ENCODE results near the gene TRERF1. TPM values are rescaled to one million over a fixed set of nuclear protein-coding genes. Genes with fewer than 3 reads are reported as not detected.

TRERF1 gene
- total RNA-seq, 8 experiments from 2014 or later: 3.5 to 21.2 (median 5.2) TPM

GRCh38 chr6:42380228-42380979 is 71.3 kb downstream of the TRERF1 start:
- Histone ChIP-seq H3K27ac (no peak overlapping the region), H3K4me3 (no peak overlapping the region), H3K4me1 (replicated peaks in 1 of 2) (no peaks in the 10 kb centered on the region)
- 57 to 93% (median 82%) methylated on average over 1 to 2 of the region's 4 CpGs; no CpG with 5 or more reads in 6 of the 10 experiments for WGBS, 10 experiments
- in situ Hi-C loops (cut with MboI; ENCODE audit: low pct_unique_long_range_greater_than_20kb in 2 of 9, low sequenced_read_pairs in 9 of 9, unreplicated experiment in 9 of 9): no loop called here
- ATAC-seq (replicated peaks in 6 of 8): no peak

GRCh38 chr6:42378536-42378935 is 73.2 kb downstream of the TRERF1 start:
- Histone ChIP-seq H3K4me1 (replicated peaks in 1 of 2) (no peaks in the 10 kb centered on the region), H3K27ac (no peak overlapping the region), H3K4me3 (no peak overlapping the region)
- 81 to 100% (median 95%) methylated on average over 2 to 3 of the region's 3 CpGs; no CpG with 5 or more reads in 3 of the 10 experiments for WGBS, 10 experiments
- no peak for ATAC-seq (replicated peaks in 6 of 8)
- in situ Hi-C loops (cut with MboI; ENCODE audit: low pct_unique_long_range_greater_than_20kb in 2 of 9, low sequenced_read_pairs in 9 of 9, unreplicated experiment in 9 of 9): no loop called here

DNA sequence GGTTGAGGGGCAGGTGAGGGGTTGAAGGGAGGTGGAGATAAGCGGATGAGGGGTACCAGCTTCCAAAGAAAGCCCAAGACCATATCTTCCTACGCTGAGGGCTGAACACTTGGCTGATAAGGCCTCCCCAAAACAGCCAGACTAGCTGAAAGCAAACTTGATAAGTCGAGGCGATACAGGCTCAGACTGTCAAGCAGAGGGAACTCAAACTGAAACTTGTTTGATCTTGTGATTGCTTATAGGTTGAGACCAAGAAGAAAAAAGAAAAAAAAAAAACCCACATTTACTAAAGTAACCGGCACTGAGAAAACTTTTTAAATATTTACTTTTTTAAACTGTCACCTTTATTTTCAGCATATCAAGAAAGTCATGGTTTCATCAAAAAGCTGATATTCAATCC is 73.6 kb downstream of the TRERF1 start:
- Histone ChIP-seq H3K4me3 (no peak overlapping the region), H3K4me1 (replicated peaks in 1 of 2) (no peaks in the 10 kb centered on the region), H3K27ac (no peak overlapping the region)
- in situ Hi-C loops (cut with MboI; ENCODE audit: low pct_unique_long_range_greater_than_20kb in 2 of 9, low sequenced_read_pairs in 9 of 9, unreplicated experiment in 9 of 9): no loop called here
- WGBS, 10 experiments: 95 to 100% (median 98%) methylated on average over 1 to 5 of the region's 5 CpGs; no CpG with 5 or more reads in 4 of the 10 experiments
- ATAC-seq (replicated peaks in 6 of 8): no peak

DNA sequence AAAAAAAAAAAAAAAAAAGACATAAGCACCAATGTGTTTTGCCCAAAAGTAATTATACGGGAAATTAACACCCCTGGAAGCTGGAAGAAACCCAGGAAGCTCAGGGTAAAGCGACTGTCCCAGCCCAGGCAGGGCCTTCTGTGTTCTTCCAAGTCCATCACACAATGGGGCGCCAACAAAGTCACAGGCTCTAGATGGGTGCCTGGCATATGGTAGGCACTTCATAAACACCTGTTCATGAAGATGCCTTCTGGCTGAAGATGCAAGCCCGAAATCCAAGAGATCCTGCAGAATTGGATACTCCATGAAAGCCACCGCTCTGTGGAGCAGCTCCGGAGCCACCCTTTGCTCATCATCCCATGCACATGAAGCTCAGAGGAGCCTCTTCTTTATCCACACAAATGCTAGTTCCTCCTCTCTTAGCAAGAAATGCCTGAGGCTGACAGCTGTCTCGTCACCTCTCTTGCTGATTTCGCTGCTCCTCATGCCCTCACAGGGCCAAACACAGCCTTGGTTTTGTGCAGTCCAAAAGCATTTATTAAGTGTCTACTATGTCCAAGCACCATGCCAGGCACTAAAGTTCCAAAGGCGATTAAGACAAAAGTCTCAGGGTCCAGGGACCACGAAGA is 76.6 kb downstream of the TRERF1 start:
- in situ Hi-C loops (cut with MboI; ENCODE audit: low pct_unique_long_range_greater_than_20kb in 2 of 9, low sequenced_read_pairs in 9 of 9, unreplicated experiment in 9 of 9): no loop called here

GRCh38 chr6:42374018-42374669 is 77.6 kb downstream of the TRERF1 start:
- in situ Hi-C loops (cut with MboI; ENCODE audit: low pct_unique_long_range_greater_than_20kb in 2 of 9, low sequenced_read_pairs in 9 of 9, unreplicated experiment in 9 of 9): no loop called here
- no peak overlapping the region for H3K4me3 ChIP-seq
- no peaks in the 10 kb centered on the region for H3K4me1 ChIP-seq (replicated peaks in 1 of 2)
- 80 to 100% (median 88%) methylated on average over 1 to 5 of the region's 8 CpGs; no CpG with 5 or more reads in 3 of the 10 experiments for WGBS, 10 experiments
- ATAC-seq (replicated peaks in 6 of 8): no peak
- no peak overlapping the region for H3K27ac ChIP-seq

More for the DNA sequence above, 76.6 kb downstream of the TRERF1 start:
- Histone ChIP-seq H3K4me3 (no peak overlapping the region), H3K27ac (no peak overlapping the region), H3K4me1 (replicated peaks in 1 of 2) (no peaks in the 10 kb centered on the region)
- no peak for ATAC-seq (replicated peaks in 6 of 8)
- WGBS, 10 experiments: 86 to 100% (median 100%) methylated on average over 1 to 9 of the region's 10 CpGs

- WGBS, 10 experiments: 50 to 100% (median 83%) methylated on average over 2 to 4 of the region's 4 CpGs; no CpG with 5 or more reads in 3 of the 10 experiments
- no peak overlapping the region for H3K27ac ChIP-seq
- no peaks in the 10 kb centered on the region for H3K4me1 ChIP-seq (replicated peaks in 1 of 2)
- H3K4me3 ChIP-seq: no peak overlapping the region
- ATAC-seq (replicated peaks in 6 of 8): no peak
- in situ Hi-C loops (cut with MboI; ENCODE audit: low pct_unique_long_range_greater_than_20kb in 2 of 9, low sequenced_read_pairs in 9 of 9, unreplicated experiment in 9 of 9): no loop called here
Observed at GRCh38 chr6:42372699-42373098, 79.0 kb downstream of the TRERF1 start.

- no peak for ATAC-seq (replicated peaks in 6 of 8)
- in situ Hi-C loops (cut with MboI; ENCODE audit: low pct_unique_long_range_greater_than_20kb in 2 of 9, low sequenced_read_pairs in 9 of 9, unreplicated experiment in 9 of 9): no loop called here
- 80 to 100% (median 100%) methylated on average over 1 to 3 of the region's 3 CpGs; no CpG with 5 or more reads in 1 of the 10 experiments for WGBS, 10 experiments
- no peak overlapping the region for H3K27ac ChIP-seq
- no peak overlapping the region for H3K4me3 ChIP-seq
- H3K4me1 ChIP-seq (replicated peaks in 1 of 2): no peaks in the 10 kb centered on the region
Observed at GRCh38 chr6:42370323-42370985, 81.3 kb downstream of the TRERF1 start.

- WGBS, 10 experiments: 50 to 100% (median 100%) methylated on average over 1 to 2 of the region's 2 CpGs; no CpG with 5 or more reads in 2 of the 10 experiments
- in situ Hi-C loops (cut with MboI; ENCODE audit: low pct_unique_long_range_greater_than_20kb in 2 of 9, low sequenced_read_pairs in 9 of 9, unreplicated experiment in 9 of 9): no loop called here
- Histone ChIP-seq H3K4me3 (no peak overlapping the region), H3K4me1 (replicated peaks in 1 of 2) (no peaks in the 10 kb centered on the region), H3K27ac (no peak overlapping the region)
- ATAC-seq (replicated peaks in 6 of 8): peak in 1 of 8 experiments; percentile 22
Observed at GRCh38 chr6:42369568-42369967, 82.2 kb downstream of the TRERF1 start.

GRCh38 chr6:42368181-42368580 is 83.5 kb downstream of the TRERF1 start:
- in situ Hi-C loops (cut with MboI; ENCODE audit: low pct_unique_long_range_greater_than_20kb in 2 of 9, low sequenced_read_pairs in 9 of 9, unreplicated experiment in 9 of 9): no loop called here
- H3K4me1 ChIP-seq (replicated peaks in 1 of 2): no peaks in the 10 kb centered on the region
- ATAC-seq (replicated peaks in 6 of 8): no peak
- 80 to 100% (median 100%) methylated on average over 1 to 4 of the region's 7 CpGs; no CpG with 5 or more reads in 2 of the 10 experiments for WGBS, 10 experiments
- H3K4me3 ChIP-seq: no peak overlapping the region
- no peak overlapping the region for H3K27ac ChIP-seq

DNA sequence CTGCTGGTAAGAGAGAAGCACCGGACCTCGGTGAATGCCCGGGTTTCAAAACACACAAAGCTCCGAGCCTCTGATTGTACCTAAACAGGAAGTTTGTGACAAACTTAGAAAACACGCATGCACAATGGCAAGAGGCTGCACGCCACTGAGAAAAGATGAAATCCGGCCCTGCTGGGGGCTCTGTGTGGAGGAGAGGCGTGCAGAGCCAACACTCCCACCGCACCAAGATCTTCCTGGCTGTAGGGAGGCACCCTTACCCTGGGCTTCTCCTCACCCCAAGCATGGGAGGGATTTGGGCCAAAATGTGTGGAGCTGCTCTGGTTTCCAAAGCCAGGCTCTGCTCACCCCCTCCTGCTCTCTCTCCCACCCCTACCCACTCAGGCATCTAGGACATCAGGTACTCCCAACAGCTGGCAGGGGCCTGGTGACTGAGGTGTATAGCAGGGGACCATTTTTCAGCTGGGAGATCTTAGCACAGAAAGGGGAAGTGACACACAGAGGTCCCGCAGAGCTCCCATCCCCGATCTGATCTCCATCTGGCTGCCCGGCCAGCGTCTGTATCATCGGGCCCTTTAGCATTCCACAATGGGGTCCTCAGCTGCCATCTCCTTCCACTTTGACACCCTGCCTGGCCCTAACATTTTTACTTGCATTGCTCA is 84.2 kb downstream of the TRERF1 start:
- Histone ChIP-seq H3K27ac (no peak overlapping the region), H3K4me3 (no peak overlapping the region), H3K4me1 (replicated peaks in 1 of 2) (no peaks in the 10 kb centered on the region)
- in situ Hi-C loops (cut with MboI; ENCODE audit: low pct_unique_long_range_greater_than_20kb in 2 of 9, low sequenced_read_pairs in 9 of 9, unreplicated experiment in 9 of 9): no loop called here
- ATAC-seq (replicated peaks in 6 of 8): no peak
- 20 to 90% (median 85%) methylated on average over 1 to 3 of the region's 14 CpGs; no CpG with 5 or more reads in 6 of the 10 experiments for WGBS, 10 experiments

- Histone ChIP-seq H3K27ac (no peak overlapping the region), H3K4me1 (replicated peaks in 1 of 2) (no peaks in the 10 kb centered on the region), H3K4me3 (no peak overlapping the region)
- WGBS, 10 experiments: 90 to 100% (median 100%) methylated on average over 1 to 3 of the region's 3 CpGs; no CpG with 5 or more reads in 6 of the 10 experiments
- no peak for ATAC-seq (replicated peaks in 6 of 8)
- in situ Hi-C loops (cut with MboI; ENCODE audit: low pct_unique_long_range_greater_than_20kb in 2 of 9, low sequenced_read_pairs in 9 of 9, unreplicated experiment in 9 of 9): no loop called here
Observed at GRCh38 chr6:42366999-42367352, 84.8 kb downstream of the TRERF1 start.

- Histone ChIP-seq H3K27ac (no peak overlapping the region), H3K4me1 (replicated peaks in 1 of 2) (no peaks in the 10 kb centered on the region), H3K4me3 (no peak overlapping the region)
- no peak for ATAC-seq (replicated peaks in 6 of 8)
- in situ Hi-C loops (cut with MboI; ENCODE audit: low pct_unique_long_range_greater_than_20kb in 2 of 9, low sequenced_read_pairs in 9 of 9, unreplicated experiment in 9 of 9): no loop called here
- 80 to 100% (median 97%) methylated on average over 1 to 5 of the region's 5 CpGs; no CpG with 5 or more reads in 3 of the 10 experiments for WGBS, 10 experiments
Observed at GRCh38 chr6:42366011-42366705, 85.6 kb downstream of the TRERF1 start.
